GM18951 (cell line): ENCODE measurements around the gene DNAL1.

Experiments
- POLR2A ChIP-seq: IDR thresholded peaks from 4 replicates; pipeline ENCODE4 v1.6.1; 2011; ENCODE audit warnings: mild to moderate bottlenecking; ENCODE audit not compliant: insufficient read length, insufficient read depth; ENCODE audit errors: extremely low read depth
- in situ Hi-C: fragments of 300-500 bp; cut with MboI; formaldehyde crosslinking; loops from one replicate; pipeline ENCODE4 v1.12.0; 2022; ENCODE audit warnings: low sequenced_read_pairs, mixed read lengths, inconsistent platforms; ENCODE audit not compliant: unreplicated experiment

Gene DNAL1

GRCh38 chr14:73743431-73743931, 98.7 kb downstream of the DNAL1 start:
- no peak for TF ChIP-seq POLR2A
- in situ Hi-C loops, result no loop called here

- in situ Hi-C loops, result no loop called here
- no peak for TF ChIP-seq POLR2A
Measured at GRCh38 chr14:73744175-73744867, 99.5 kb downstream of the DNAL1 start.

GRCh38 chr14:73744874-73745529, 100.2 kb downstream of the DNAL1 start:
- in situ Hi-C loops, result no loop called here
- no peak for TF ChIP-seq POLR2A

GRCh38 chr14:73745571-73746519, 101.1 kb downstream of the DNAL1 start:
- in situ Hi-C loops, result no loop called here
- no peak for TF ChIP-seq POLR2A

- in situ Hi-C loops, result no loop called here
- no peak for TF ChIP-seq POLR2A
Measured at GRCh38 chr14:73746520-73747378, 102.0 kb downstream of the DNAL1 start.

- in situ Hi-C loops, result no loop called here
- TF ChIP-seq POLR2A, result no peak
Measured at GRCh38 chr14:73747379-73748211, 102.8 kb downstream of the DNAL1 start.

GRCh38 chr14:73748858-73749357, 104.1 kb downstream of the DNAL1 start:
- TF ChIP-seq POLR2A, result no peak
- in situ Hi-C loops, result no loop called here

GRCh38 chr14:73749706-73750530, 105.1 kb downstream of the DNAL1 start:
- in situ Hi-C loops, result no loop called here
- TF ChIP-seq POLR2A, result no peak

- no peak for TF ChIP-seq POLR2A
- in situ Hi-C loops, result no loop called here
Measured at GRCh38 chr14:73750531-73750901, 105.7 kb downstream of the DNAL1 start.

GRCh38 chr14:73751157-73751691, 106.4 kb downstream of the DNAL1 start:
- no peak for TF ChIP-seq POLR2A
- in situ Hi-C loops, result no loop called here

GRCh38 chr14:73752297-73752992, 107.7 kb downstream of the DNAL1 start:
- TF ChIP-seq POLR2A, result no peak
- in situ Hi-C loops, result no loop called here
